GM18526 (cell line): ENCODE results near the gene ACTR10.

Experiments
- POLR2A ChIP-seq: IDR thresholded peaks from 3 replicates; pipeline ENCODE4 v1.6.1; 2011; ENCODE audit not compliant: insufficient read length; ENCODE audit errors: extremely low read depth

Gene ACTR10

GRCh38 chr14:58258156-58258555 lies 58.2 kb downstream of the ACTR10 start:
- TF ChIP-seq POLR2A, result no peak

- no peak for TF ChIP-seq POLR2A
These were observed 65.5 kb downstream of the ACTR10 start for GRCh38 chr14:58265401-58265800.

GRCh38 chr14:58270628-58271027 lies 70.7 kb downstream of the ACTR10 start:
- no peak for TF ChIP-seq POLR2A

- no peak for TF ChIP-seq POLR2A
These were observed 72.8 kb downstream of the ACTR10 start for GRCh38 chr14:58272588-58273372.

GRCh38 chr14:58274881-58275280 lies 74.9 kb downstream of the ACTR10 start:
- no peak for TF ChIP-seq POLR2A

- no peak for TF ChIP-seq POLR2A
These were observed 75.7 kb downstream of the ACTR10 start for GRCh38 chr14:58275527-58276190.

- no peak for TF ChIP-seq POLR2A
These were observed 76.3 kb downstream of the ACTR10 start for GRCh38 chr14:58276208-58276607.

GRCh38 chr14:58278177-58278576 lies 78.2 kb downstream of the ACTR10 start:
- no peak for TF ChIP-seq POLR2A

GRCh38 chr14:58280954-58281787 lies 81.2 kb downstream of the ACTR10 start:
- no peak for TF ChIP-seq POLR2A

- no peak for TF ChIP-seq POLR2A
These were observed 82.0 kb downstream of the ACTR10 start for GRCh38 chr14:58281969-58282368.

GRCh38 chr14:58282925-58283593 lies 83.1 kb downstream of the ACTR10 start:
- TF ChIP-seq POLR2A, result no peak

GRCh38 chr14:58283730-58284129 lies 83.8 kb downstream of the ACTR10 start:
- TF ChIP-seq POLR2A, result no peak

GRCh38 chr14:58285132-58285531 lies 85.2 kb downstream of the ACTR10 start:
- no peak for TF ChIP-seq POLR2A
